ENCODE results near the gene OR1J4. TPM values are rescaled to one million over a fixed set of nuclear protein-coding genes. Genes with fewer than 3 reads are reported as not detected.

Gene OR1J4
- total and polyA plus RNA-seq, 3 donors from 2014 or later = 0.74 to 0.87 TPM; not detected in 1

DNA sequence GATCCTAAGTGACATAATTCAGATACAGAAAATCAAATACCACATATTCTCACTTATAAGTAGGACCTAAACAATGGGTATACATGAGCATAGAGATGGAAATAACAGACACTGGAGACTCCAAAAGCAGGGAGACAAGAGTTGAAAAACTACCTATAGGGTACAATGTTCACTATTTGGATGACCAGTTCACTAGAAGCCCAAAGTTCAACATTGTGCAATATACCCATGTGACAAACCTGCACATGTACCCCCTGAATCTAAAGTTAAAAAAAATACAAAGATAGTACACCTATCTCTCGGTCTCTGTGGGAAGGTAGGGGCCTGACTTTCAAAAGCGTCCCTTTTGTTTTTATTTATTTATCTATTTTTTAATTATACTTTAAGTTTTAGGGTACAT, 19.8 kb downstream of the OR1J4 start:
- no peak overlapping the region for H3K27ac ChIP-seq
- WGBS, 2 donors = 72 to 73% methylated on average over 2 of the region's 2 CpGs
- H3K9me3 ChIP-seq = no peaks in the 10 kb centered on the region
- DNase-seq = no peak
- no peaks in the 10 kb centered on the region for H3K27me3 ChIP-seq
- H3K4me1 ChIP-seq = no peaks in the 10 kb centered on the region
- intact Hi-C loops (cut with DNase I; ENCODE audit: low total_unique reads) = no loop called here
- TF ChIP-seq POLR2A (IDR thresholded peaks at IDR 0.05) = no peak
- TF ChIP-seq, protein P1, sequence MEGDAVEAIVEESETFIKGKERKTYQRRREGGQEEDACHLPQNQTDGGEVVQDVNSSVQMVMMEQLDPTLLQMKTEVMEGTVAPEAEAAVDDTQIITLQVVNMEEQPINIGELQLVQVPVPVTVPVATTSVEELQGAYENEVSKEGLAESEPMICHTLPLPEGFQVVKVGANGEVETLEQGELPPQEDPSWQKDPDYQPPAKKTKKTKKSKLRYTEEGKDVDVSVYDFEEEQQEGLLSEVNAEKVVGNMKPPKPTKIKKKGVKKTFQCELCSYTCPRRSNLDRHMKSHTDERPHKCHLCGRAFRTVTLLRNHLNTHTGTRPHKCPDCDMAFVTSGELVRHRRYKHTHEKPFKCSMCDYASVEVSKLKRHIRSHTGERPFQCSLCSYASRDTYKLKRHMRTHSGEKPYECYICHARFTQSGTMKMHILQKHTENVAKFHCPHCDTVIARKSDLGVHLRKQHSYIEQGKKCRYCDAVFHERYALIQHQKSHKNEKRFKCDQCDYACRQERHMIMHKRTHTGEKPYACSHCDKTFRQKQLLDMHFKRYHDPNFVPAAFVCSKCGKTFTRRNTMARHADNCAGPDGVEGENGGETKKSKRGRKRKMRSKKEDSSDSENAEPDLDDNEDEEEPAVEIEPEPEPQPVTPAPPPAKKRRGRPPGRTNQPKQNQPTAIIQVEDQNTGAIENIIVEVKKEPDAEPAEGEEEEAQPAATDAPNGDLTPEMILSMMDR (IDR thresholded peaks at IDR 0.05) = no peak
- no peak overlapping the region for H3K4me3 ChIP-seq
- no peaks in the 10 kb centered on the region for H3K36me3 ChIP-seq (ENCODE audit: low read depth, missing control alignments)

DNA sequence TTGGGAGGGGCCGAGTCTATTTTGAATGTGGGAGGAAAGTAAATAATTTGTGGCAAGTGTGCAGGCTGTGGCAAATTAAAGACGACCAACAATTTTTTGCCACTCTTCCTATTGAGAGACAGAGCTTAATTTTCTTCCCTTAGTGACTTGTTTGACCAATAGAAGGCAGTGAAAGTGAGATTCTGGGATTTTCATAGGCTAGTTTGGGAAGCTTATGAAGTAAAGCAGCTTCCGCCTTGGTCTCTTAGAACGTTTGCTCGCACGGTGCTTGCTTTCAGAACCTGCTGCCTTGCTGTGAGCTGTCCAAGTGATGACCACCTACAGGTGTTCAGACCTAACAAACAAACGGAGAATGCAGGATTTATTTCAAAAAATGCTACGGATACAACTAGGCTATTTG, 27.3 kb downstream of the OR1J4 start:
- WGBS, 2 donors = 46 to 61% methylated on average over 8 of the region's 8 CpGs
- no peak for DNase-seq
- intact Hi-C loops (cut with DNase I; ENCODE audit: low total_unique reads) = no loop called here
- H3K36me3 ChIP-seq (ENCODE audit: low read depth, missing control alignments) = no peaks in the 10 kb centered on the region
- H3K27ac ChIP-seq = no peak overlapping the region
- no peaks in the 10 kb centered on the region for H3K9me3 ChIP-seq
- no peak overlapping the region for H3K4me3 ChIP-seq
- no peaks in the 10 kb centered on the region for H3K4me1 ChIP-seq
- TF ChIP-seq, protein P1 (IDR thresholded peaks at IDR 0.05) = no peak
- TF ChIP-seq POLR2A (IDR thresholded peaks at IDR 0.05) = no peak
- no peaks in the 10 kb centered on the region for H3K27me3 ChIP-seq

- H3K4me1 ChIP-seq = no peaks in the 10 kb centered on the region
- H3K9me3 ChIP-seq = no peaks in the 10 kb centered on the region
- TF ChIP-seq, protein P1 (IDR thresholded peaks at IDR 0.05) = no peak
- TF ChIP-seq POLR2A (IDR thresholded peaks at IDR 0.05) = no peak
- H3K36me3 ChIP-seq (ENCODE audit: low read depth, missing control alignments) = no peaks in the 10 kb centered on the region
- no peak for DNase-seq
- H3K4me3 ChIP-seq = no peak overlapping the region
- WGBS, 2 donors = 62 to 66% methylated on average over 5 of the region's 5 CpGs
- intact Hi-C loops (cut with DNase I; ENCODE audit: low total_unique reads) = no loop called here
- no peak overlapping the region for H3K27ac ChIP-seq
- H3K27me3 ChIP-seq = no peaks in the 10 kb centered on the region
Measured at GRCh38 chr9:122551371-122551770, 32.4 kb downstream of the OR1J4 start.

GRCh38 chr9:122552812-122553211, 33.9 kb downstream of the OR1J4 start, which contains the start of gene OR1N2:
OR1N2 (plus strand) TSS chr9:122553112; CDS start chr9:122553212, 100 bp downstream.
- intact Hi-C loops (cut with DNase I; ENCODE audit: low total_unique reads) = no loop called here

GRCh38 chr9:122561446-122561845, 42.5 kb downstream of the OR1J4 start:
- no peaks in the 10 kb centered on the region for H3K9me3 ChIP-seq
- H3K27ac ChIP-seq = no peak overlapping the region
- H3K4me1 ChIP-seq = no peaks in the 10 kb centered on the region
- no peak overlapping the region for H3K4me3 ChIP-seq
- H3K27me3 ChIP-seq = no peaks in the 10 kb centered on the region
- TF ChIP-seq, protein P1 (IDR thresholded peaks at IDR 0.05) = no peak
- no peak for TF ChIP-seq POLR2A (IDR thresholded peaks at IDR 0.05)
- DNase-seq = no peak
- 81 to 88% methylated on average over 4 of the region's 4 CpGs for WGBS, 2 donors
- intact Hi-C loops (cut with DNase I; ENCODE audit: low total_unique reads) = no loop called here
- H3K36me3 ChIP-seq (ENCODE audit: low read depth, missing control alignments) = no peaks in the 10 kb centered on the region

More at GRCh38 chr9:122552812-122553211, 33.9 kb downstream of the OR1J4 start, which contains the start of gene OR1N2:
- DNase-seq = no peak
- no peaks in the 10 kb centered on the region for H3K36me3 ChIP-seq (ENCODE audit: low read depth, missing control alignments)
- no peaks in the 10 kb centered on the region for H3K27me3 ChIP-seq
- TF ChIP-seq POLR2A (IDR thresholded peaks at IDR 0.05) = no peak
- TF ChIP-seq, protein P1 (IDR thresholded peaks at IDR 0.05) = no peak
- 71 to 90% methylated on average over 2 of the region's 2 CpGs for WGBS, 2 donors
- no peak within 1 kb of the TSS for H3K27ac ChIP-seq
- H3K4me1 ChIP-seq = no peaks in the 10 kb centered on the region
- no peaks in the 10 kb centered on the region for H3K9me3 ChIP-seq
- H3K4me3 ChIP-seq = no peak within 1 kb of the TSS
